OCI-LY7 (cell line): ENCODE measurements around the gene GPR132. TPM values are rescaled to one million over a fixed set of nuclear protein-coding genes. Genes with fewer than 3 reads are reported as not detected.
A peak's percentile ranks its signal among the peaks of the same experiment; 100 is the strongest.

Experiments
- BruUV-seq: library from RNA; stranded (reverse); fragments of 400-500 nt; replicated peaks from 2 replicates; lab custom pipeline; 2021; lab: Mats Ljungman, UMichigan
- CTCF ChIA-PET: fragments of 300-600 bp; sonication (Branson Sonifier 250); formaldehyde crosslinking; loops from one replicate; lab custom pipeline; 2022; ENCODE audit warnings: antibody characterized with exemption; ENCODE audit not compliant: unreplicated experiment; lab: Charles Lee
- POLR2A ChIA-PET: fragments of 300-600 bp; sonication (Branson Sonifier 250); formaldehyde crosslinking; loops from one replicate; lab custom pipeline; 2022; ENCODE audit warnings: antibody characterized with exemption; lab: Charles Lee
- DNase-seq: peaks from one replicate; pipeline ENCODE4 v3.0.0-alpha.2; 2015; ENCODE audit warnings: low spot score
- H2AFZ ChIP-seq: fragments of 200-600 bp; sonication (generic), shearing (Covaris generic); 2 replicates; pipeline ENCODE4 v1.6.1; 2014; ENCODE audit warnings: mild to moderate bottlenecking, antibody characterized with exemption, low read length, moderate library complexity
- H3K27ac ChIP-seq: fragments of 200-600 bp; sonication (generic); 2 replicates; pipeline ENCODE4 v1.5.1; 2014; ENCODE audit warnings: mixed run types, low read depth, mild to moderate bottlenecking, moderate library complexity, low read length, inconsistent platforms; ENCODE audit not compliant: poor library complexity, severe bottlenecking
- H3K36me3 ChIP-seq: fragments of 200-600 bp; sonication (generic); 2 replicates; pipeline ENCODE4 v1.6.1; 2014; ENCODE audit warnings: mild to moderate bottlenecking, antibody characterized with exemption, low read length, moderate library complexity, mixed read lengths; ENCODE audit not compliant: insufficient read depth
- H3K4me1 ChIP-seq: fragments of 200-600 bp; sonication (generic); 2 replicates; pipeline ENCODE4 v1.5.1; 2014; ENCODE audit warnings: mild to moderate bottlenecking, low read length; ENCODE audit not compliant: insufficient read depth, poor library complexity, severe bottlenecking
- H3K4me2 ChIP-seq: fragments of 200-600 bp; sonication (generic); 2 replicates; pipeline ENCODE4 v1.6.1; 2014; ENCODE audit warnings: mild to moderate bottlenecking, low read length
- H3K4me3 ChIP-seq: fragments of 200-600 bp; sonication (generic); 2 replicates; pipeline ENCODE4 v1.5.1; 2014; ENCODE audit warnings: mild to moderate bottlenecking, low read depth, low read length; ENCODE audit not compliant: poor library complexity, severe bottlenecking
- H3K79me2 ChIP-seq: fragments of 200-600 bp; sonication (generic); 2 replicates; pipeline ENCODE4 v1.6.1; 2016; ENCODE audit warnings: low read depth, mild to moderate bottlenecking, low read length, moderate library complexity, mixed read lengths; ENCODE audit not compliant: insufficient read depth
- H3K9me2 ChIP-seq: fragments of 200-600 bp; sonication (generic); 2 replicates; pipeline ENCODE4 v1.6.1; 2016; ENCODE audit warnings: mild to moderate bottlenecking, low read length, mixed read lengths; ENCODE audit not compliant: insufficient read depth
- H3K9me3 ChIP-seq: fragments of 200-600 bp; sonication (generic); 2 replicates; pipeline ENCODE4 v1.6.1; 2014; ENCODE audit warnings: mild to moderate bottlenecking, mixed run types, low read length, mixed read lengths
- H4K20me1 ChIP-seq: fragments of 200-600 bp; sonication (generic); 2 replicates; pipeline ENCODE4 v1.6.1; 2014; ENCODE audit warnings: mild to moderate bottlenecking, antibody characterized with exemption, low read length, moderate library complexity, mixed read lengths; ENCODE audit not compliant: insufficient read depth
- EZH2phosphoT487 ChIP-seq: fragments of 200-600 bp; sonication (generic); IDR thresholded peaks from 2 replicates; pipeline ENCODE4 v1.6.1; 2018; ENCODE audit warnings: low read depth, borderline replicate concordance, mild to moderate bottlenecking, mixed run types, antibody characterized with exemption, low read length, moderate library complexity, mixed read lengths
- intact Hi-C: fragments of 100-400 bp; cut with micrococcal nuclease; formaldehyde crosslinking; loops from one replicate; pipeline ENCODE4 v1.10.0; 2022; ENCODE audit not compliant: unreplicated experiment
- total RNA-seq, 2 experiments: library from RNA; depleted of rRNA in 1 of 2; stranded (reverse); fragments of >200 nt in 1 of 2; shearing (Covaris generic) in 1 of 2; gene quantifications; 2 replicates each; pipeline ENCODE4 v1.2.3, GENCODE V29; 2014 to 2022
- TF ChIP-seq, protein P1 (sequence below): fragments of 200-600 bp; sonication (generic); conservative IDR thresholded peaks from 2 replicates; pipeline ENCODE4 v1.5.1; 2014; ENCODE audit warnings: mild to moderate bottlenecking, antibody characterized with exemption, low read length, moderate library complexity, mixed read lengths

Gene GPR132
- total RNA-seq, 2 experiments from 2014 or later, result 1.0 to 3.0 TPM

DNA sequence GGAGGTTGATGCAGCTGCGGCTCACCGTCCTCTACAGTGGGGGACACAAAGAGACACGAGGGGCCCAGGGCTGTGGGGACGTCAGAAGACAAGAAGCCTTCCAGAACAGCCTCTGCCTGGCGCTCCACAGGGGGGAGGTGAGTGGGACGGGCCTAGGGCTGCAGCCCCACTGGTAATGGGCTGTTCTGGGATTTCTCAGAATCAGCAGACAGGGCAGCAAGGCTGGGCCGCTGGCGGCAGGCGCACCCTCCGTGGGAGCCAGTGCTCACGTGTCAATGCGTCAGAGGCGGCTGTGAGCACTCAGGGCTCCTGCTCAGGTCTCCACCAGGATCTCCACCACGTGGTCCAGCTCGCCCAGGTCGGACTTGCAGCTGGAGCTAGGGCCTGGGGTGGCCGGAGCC, 54.3 kb downstream of the GPR132 start:
- peaks cover 49% of the 10 kb centered on the region for H4K20me1 ChIP-seq
- no peak for TF ChIP-seq EZH2phosphoT487
- TF ChIP-seq, protein P1, sequence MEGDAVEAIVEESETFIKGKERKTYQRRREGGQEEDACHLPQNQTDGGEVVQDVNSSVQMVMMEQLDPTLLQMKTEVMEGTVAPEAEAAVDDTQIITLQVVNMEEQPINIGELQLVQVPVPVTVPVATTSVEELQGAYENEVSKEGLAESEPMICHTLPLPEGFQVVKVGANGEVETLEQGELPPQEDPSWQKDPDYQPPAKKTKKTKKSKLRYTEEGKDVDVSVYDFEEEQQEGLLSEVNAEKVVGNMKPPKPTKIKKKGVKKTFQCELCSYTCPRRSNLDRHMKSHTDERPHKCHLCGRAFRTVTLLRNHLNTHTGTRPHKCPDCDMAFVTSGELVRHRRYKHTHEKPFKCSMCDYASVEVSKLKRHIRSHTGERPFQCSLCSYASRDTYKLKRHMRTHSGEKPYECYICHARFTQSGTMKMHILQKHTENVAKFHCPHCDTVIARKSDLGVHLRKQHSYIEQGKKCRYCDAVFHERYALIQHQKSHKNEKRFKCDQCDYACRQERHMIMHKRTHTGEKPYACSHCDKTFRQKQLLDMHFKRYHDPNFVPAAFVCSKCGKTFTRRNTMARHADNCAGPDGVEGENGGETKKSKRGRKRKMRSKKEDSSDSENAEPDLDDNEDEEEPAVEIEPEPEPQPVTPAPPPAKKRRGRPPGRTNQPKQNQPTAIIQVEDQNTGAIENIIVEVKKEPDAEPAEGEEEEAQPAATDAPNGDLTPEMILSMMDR, result no peak

DNA sequence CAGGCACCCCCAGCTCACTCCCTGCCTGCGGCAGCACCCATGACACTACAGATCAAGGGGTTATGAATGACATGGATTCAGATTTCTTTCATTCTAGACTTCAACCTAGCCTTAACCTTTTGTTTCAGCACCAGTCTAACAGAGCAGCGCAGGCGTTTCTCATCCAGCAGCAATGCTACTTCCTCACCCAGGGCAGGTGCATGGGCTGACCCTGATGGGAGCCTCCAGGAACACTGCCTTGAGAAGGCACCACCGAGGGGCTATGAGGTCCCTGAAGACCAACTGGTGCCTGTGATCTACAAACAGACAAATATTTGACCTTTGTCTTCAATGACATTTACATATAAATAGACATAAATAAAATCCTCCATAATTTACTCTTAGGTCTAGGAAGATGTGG, 55.1 kb downstream of the GPR132 start:
- Histone ChIP-seq H4K20me1 (peaks cover 43% of the 10 kb centered on the region), H3K9me3 (no peaks in the 10 kb centered on the region), H3K4me1 (peaks cover 26% of the 10 kb centered on the region), H3K4me3 (no peak overlapping the region), H3K27ac (no peak overlapping the region), H3K9me2 (no peaks in the 10 kb centered on the region), H3K36me3 (peaks cover 94% of the 10 kb centered on the region), H3K79me2 (peaks cover 67% of the 10 kb centered on the region), H3K4me2 (no peak overlapping the region), H2AFZ (no peak overlapping the region)
- ChIA-PET CTCF (no interaction called here), POLR2A (no interaction called here)
- BruUV-seq, result TSS peak; percentile 39
- intact Hi-C loops, result no loop called here
- DNase-seq, result no peak
- TF ChIP-seq, protein P1, result no peak
- no peak for TF ChIP-seq EZH2phosphoT487

More for the DNA sequence above, 54.3 kb downstream of the GPR132 start:
- no peak overlapping the region for H3K4me2 ChIP-seq
- ChIA-PET POLR2A (interaction anchor here (0.6 kb wide), 1 partner anchor 11 kb away, joined by 3 read pairs; no protein-coding TSS in a partner anchor), CTCF (no interaction called here)
- H3K27ac ChIP-seq, result no peak overlapping the region
- no TSS peak for BruUV-seq
- H3K4me1 ChIP-seq, result peaks cover 34% of the 10 kb centered on the region
- no peaks in the 10 kb centered on the region for H3K9me3 ChIP-seq
- peaks cover 97% of the 10 kb centered on the region for H3K36me3 ChIP-seq
- H3K79me2 ChIP-seq, result peaks cover 74% of the 10 kb centered on the region
- DNase-seq, result no peak
- intact Hi-C loops, result no loop called here
- H3K9me2 ChIP-seq, result no peaks in the 10 kb centered on the region
- no peak overlapping the region for H2AFZ ChIP-seq
- H3K4me3 ChIP-seq, result no peak overlapping the region

DNA sequence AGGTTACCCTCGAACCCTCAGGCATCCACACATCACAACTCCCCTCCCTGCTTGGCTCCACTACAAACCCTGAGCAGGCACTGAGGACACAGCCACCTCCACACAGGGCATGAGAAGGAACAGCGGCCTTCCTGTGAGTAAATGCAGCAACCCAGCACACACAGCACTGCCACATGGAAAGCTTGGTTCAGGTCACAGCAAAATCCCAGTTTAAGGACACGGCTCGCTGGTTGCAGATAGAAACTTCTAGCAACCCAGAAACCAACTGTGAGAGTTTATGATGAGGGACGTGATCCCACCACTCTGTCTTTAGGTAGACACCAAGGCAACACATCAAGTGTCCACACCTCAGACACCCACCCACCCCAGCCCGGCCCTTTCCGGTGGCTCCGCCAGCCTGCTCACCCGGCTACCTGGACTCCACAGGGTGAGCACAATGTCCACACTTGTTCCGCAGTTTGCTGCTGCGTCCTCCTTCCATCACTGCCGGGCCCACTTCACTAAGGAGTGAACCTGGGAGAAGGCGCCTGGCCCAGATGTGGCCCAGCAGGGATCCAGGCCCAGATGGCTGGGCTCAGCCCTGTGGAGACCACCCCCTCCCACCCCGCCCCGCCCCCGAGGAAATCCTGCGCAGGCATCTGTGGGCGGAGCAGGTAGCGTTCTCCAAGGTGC, 57.5 kb downstream of the GPR132 start:
- CTCF ChIA-PET, result no interaction called here
- TF ChIP-seq, protein P1, result no peak
- TF ChIP-seq EZH2phosphoT487, result no peak
- Histone ChIP-seq H2AFZ (no peak overlapping the region), H3K27ac (no peak overlapping the region), H3K36me3 (peaks cover 77% of the 10 kb centered on the region), H3K79me2 (peaks cover 43% of the 10 kb centered on the region), H3K4me3 (no peak overlapping the region), H3K4me1 (peaks cover 2% of the 10 kb centered on the region), H4K20me1 (peaks cover 21% of the 10 kb centered on the region), H3K9me3 (no peaks in the 10 kb centered on the region), H3K9me2 (no peaks in the 10 kb centered on the region), H3K4me2 (no peak overlapping the region)
- intact Hi-C loops, result no loop called here
- DNase-seq, result no peak
- BruUV-seq, result no TSS peak
- POLR2A ChIA-PET, result no interaction called here
